ENCODE results near the gene ESR2.

ESR2 gene

DNA sequence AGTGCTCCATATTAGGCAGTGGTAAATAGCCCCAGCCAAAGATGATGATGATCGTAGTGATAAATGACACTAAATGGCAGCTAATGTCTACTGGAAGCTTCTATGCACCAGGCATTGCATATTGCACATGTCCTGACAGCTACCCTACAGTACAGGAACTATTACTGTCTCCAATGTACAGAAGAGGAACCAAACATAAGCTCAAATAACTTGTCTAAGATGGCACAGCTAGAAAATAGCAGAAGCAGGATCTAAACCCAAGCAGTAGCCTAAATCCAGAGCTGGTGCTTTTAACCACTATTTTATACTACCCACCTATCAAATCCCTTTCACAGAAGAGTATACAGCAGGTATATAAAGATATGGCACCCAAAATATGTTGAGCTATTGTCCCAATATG lies 28.9 kb downstream of the ESR2 start:
- DNase-seq = peak; percentile 65

DNA sequence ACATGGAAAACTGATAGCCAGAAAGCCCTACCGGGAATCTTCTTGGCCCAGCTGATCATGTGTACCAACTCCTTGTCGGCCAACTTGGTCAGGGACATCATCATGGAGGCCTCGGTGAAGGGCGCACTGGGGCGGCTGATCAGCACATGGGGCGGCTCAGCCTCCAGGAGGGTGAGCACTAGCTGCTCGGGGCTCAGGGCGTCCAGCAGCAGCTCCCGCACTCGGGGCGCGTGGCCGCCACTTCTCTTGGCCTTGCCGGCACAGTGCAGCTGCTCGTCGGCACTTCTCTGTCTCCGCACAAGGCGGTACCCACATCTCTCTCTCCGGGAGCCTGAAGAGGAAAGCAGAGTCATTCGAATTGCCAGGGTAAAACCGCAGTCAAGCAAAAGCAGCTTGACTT lies 33.8 kb downstream of the ESR2 start:
- no peak for DNase-seq

DNA sequence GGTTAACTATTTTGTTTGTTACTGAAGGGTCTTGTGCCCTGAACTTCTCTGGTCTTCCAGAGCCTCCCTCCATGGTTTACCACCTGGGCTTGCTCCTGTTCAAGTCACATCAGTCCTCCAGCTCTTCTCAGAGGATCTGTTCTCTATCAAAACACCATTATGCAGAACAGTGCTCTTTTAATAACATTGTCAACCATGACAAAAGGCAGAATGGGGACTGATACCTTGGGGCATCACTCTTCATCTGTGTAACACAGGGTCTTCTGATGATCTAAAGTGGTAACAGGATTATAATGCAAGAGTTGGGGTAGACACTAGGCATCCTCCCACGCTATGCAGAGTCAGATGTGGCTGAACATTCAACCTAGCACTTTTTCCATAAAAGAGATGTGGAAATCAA lies 38.4 kb downstream of the ESR2 start:
- DNase-seq = no peak

DNA sequence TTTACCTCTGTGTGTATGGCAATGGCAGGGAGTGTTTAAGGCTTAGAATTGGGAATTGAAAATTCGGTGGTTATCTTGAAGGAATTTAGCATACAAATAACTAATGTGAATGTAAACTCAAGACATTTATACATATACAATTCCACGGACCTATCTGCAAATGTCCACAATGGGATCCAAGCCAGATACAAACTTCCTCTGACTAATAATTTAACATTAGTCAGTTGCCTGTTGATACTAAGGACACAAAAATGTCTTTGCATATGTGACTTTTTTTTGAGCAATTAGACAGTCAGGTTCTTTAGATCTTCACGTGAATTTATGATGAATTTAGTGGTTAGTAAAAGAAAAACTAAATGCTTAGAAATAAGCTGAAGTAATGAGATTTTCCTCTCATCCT lies 40.5 kb downstream of the ESR2 start:
- no peak for DNase-seq

DNA sequence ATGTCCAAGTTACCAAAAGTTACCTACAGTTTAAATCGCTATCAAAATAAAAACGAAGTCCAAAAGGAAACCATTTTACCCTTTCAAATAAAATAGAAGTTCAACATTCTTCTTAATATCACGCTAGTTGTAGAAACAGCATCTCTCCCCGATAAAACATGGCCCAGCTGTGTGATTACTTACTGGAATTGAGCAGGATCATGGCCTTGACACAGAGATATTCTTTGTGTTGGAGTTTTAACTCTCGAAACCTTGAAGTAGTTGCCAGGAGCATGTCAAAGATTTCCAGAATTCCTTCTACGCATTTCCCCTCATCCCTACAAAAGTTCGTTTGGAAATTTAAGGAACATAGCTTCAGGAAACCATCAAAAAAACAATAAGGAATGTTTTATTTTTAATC lies 44.8 kb downstream of the ESR2 start:
- DNase-seq = no peak

DNA sequence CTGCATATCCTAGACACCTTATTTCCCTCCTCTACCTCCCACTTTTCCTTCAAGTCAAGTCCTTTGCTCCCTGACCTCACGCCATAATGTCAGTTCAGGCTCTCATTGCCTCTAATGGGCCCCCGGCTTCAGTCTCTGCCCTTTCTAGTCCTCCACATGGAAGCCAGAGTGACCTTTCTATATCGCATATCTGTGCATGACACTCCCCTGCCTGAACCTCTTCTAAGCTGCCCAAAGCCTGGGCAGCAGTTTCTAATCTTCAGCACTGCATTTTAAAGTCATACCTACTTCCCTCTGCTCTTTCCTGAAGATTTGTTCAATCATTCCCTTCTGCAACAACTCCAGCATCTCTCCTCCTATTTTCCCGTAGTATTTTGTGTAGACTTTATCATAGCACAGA lies 45.5 kb downstream of the ESR2 start:
- DNase-seq = no peak

DNA sequence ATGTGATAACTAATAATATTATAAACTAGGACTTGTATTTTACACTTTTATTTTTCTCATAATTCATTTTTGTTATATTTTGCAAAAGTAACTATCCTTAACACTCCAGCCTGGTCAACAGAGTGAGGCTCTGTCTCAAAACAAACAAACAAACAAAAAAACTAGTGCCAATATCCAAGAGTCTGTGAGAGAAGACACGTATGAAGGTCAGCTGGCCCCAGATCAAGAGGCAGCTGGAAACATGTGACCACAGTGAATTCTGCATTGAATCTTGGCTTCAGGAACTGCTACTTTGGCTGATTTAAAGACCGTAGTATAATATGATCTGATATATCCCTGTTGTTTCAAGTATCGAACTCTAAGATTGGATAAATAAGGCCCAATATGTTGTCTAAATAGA lies 47.0 kb downstream of the ESR2 start:
- no peak for DNase-seq

DNA sequence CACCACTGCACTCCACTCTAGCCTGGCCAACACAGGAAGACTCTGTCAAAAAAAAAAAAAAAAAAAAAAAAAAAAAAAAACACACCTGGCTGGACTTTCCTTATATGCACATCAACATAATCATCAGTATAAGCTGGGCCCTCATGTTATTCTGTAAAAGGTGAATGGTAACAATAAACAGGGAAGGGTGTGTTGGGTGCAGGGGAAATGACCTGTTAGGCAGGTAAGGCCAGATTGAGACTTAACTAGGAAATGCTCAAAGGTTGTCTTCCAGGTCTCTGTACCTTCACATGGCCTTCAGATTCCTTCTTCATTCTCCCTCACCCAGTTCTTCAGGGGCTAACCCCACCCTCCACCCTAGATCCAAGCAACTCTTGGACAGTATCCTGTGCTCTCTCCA lies 47.5 kb downstream of the ESR2 start:
- DNase-seq = no peak

DNA sequence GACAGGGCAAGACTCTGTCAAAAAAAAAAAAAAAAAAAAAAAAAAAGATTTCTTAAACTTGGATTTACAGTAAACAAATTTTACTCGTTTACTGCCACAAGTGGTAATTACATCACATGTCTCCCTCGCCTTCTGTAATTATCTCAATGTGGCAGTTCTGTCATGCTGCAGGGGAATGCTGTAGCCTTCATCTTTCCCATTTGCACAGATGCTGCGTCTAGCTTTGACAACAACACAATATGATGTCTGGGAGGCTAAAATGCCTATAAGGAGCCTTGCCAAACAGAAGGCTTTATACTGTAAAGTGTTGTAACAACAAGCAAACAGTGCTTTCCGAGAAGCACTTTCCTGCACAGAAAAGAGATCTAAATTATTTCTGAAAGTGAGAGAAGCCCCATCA lies 48.7 kb downstream of the ESR2 start:
- no peak for DNase-seq

DNA sequence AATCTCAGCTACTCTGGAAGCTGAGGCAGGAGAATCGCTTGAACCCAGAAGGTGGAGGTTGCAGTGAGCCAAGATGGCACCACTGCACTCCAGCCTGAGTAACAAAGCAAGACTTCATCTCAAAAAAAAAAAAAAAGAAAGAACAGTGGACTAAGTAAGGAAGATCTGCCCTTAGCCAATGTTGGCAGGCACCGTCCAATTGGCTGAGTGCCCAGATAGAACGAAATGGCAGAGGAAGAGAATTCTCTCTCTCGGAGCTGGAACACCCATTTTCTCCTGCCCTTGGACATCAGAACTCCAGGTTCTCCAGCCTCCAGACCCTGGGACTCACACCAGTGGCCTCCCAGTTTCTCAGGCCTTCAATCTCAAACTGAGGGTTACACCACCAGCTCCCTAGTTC lies 49.9 kb downstream of the ESR2 start:
- no peak for DNase-seq

DNA sequence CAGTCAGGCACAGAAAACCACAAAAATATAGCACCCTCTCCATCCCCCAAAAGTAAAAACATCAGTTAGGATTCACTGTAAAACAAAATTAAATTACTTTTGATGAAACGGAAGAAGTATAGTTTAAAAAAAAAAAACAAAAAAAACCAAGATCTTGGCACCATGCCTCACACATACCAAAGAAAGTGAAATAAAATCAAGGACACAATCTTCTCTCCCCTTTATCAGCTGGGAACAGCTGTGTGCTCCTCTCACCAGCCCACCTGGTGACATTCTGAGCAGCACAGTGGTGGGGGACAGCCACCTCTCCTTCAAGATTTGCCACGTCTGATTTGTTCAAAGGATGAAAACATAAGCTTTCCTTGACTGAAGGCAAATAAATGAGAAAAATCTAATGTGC lies 55.5 kb downstream of the ESR2 start:
- DNase-seq = no peak

DNA sequence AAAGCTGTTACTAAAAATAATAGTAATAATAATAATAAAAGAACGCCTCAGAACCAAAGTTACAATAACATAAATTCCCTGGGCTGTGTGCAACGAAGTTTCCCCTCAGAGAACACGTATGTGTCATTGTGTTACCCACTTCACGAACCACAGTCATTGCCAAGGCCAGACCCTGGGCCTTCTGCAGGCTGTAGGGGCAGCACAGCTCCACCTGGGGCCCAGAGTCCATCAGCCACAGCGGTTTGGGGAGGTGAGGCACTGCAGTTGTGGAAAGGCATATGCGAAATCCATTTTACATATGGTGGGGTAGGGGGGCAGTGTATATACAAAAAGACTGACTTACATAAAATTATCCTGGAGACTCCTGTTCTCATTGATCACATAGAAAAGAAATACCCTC lies 56.1 kb downstream of the ESR2 start:
- no peak for DNase-seq

DNA sequence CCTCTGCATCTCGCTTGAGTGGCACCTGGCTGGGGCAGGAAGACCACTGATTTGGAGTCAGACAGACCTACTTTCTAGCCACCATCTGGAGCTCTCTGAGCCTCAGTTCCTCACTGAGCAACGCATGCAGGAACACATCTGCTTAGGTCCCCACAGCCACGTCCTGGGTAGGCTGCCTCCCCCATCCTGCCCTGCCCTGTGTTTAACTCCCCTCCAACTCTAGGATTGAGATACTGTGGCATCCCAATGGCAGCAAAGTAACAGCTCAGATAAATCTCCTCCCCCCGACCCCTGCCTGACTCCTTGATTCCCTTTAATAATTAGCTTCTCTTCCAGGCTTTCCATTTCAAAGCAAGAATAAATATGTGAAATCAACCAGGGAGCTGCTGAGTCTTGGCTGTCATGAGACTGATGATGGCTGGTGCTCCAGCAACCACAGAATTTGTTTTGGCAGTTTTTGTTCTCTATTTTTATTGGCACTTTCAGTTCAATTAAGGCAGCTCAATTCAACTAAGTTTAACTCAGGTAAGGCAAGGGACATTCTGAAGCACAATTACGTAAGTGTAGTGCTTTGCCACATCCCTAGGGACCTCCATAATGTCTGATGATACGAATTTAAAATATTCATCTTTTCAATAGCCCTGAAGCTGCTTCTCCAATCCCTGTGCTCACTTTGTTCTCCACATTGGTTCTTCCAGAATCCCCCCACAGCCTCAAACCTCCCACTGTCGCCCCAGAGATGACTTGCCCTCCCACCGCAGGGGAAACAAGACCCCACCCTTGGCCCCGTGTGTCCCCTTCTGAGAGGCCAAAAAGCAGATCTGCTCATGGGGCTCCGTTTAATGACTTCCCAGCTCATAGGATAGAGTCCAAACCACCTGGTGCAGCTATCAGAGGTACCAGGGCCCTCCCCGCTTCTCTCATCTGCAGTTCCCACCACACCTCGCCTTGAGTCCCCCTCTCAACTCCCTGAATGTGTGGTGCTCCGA lies 58.2 kb downstream of the ESR2 start:
- DNase-seq = no peak

DNA sequence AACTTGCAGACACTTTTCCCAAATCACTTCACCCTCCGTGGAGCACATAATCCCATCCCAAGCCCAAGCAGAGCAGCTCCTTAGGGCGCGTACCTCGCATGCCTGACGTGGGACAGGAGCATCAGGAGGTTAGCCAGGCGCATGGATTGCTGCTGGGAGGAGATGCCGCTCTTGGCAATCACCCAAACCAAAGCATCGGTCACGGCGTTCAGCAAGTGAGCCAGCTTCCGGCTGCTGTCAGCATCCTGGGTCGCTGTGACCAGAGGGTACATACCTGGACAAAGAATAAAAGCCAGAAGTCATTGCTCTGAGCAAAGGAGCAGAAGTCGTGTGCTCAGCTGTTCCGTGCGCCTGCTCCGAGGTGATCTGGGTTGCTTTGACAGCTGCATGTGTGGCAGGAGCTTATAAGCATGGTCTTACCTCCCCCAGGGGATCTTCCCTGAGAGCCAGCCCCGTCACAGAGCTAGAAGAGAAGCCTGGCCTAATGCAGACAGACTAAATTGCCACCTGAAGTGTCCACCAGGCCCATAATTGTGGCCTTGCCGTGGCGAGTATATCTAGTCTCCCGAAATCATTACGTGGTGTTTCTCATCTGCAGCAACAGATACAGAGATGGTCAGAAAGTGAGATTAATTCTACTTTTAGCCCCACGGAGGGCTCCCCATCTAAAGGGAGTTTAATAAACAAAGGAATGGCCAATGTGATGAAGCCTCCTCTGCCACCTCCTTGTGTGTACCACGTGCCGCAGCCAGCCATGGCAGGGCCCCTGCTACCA lies 59.1 kb downstream of the ESR2 start:
- DNase-seq = no peak

DNA sequence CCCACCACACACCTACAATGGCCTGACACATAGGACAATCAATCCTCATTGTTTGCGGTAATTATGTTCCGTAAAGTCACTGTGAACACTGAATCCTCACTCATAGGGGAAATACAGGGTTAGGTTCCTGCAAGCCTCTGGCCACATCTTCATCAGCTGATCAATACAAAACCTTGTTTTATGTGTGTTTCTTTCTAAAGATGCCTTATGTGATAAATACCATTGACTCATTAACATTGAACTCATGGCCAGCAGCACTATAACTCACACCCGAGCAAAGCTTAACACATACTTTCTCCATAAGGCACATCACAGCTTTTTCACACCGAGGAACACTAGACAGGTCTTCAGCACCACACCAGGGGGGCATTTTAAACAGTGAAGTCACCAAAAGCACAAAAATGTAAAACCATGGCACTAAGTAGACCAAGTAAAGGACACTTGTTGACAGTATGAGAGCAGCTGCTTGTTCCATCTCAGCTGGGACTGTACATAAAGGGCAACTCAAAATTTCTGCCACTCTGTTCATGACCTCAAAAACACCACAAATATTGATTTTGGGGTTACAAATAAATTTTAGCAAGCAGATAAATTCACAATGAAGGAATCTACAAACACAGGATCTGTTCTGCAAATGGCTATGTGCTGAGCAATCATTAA lies 60.5 kb downstream of the ESR2 start:
- DNase-seq = no peak

DNA sequence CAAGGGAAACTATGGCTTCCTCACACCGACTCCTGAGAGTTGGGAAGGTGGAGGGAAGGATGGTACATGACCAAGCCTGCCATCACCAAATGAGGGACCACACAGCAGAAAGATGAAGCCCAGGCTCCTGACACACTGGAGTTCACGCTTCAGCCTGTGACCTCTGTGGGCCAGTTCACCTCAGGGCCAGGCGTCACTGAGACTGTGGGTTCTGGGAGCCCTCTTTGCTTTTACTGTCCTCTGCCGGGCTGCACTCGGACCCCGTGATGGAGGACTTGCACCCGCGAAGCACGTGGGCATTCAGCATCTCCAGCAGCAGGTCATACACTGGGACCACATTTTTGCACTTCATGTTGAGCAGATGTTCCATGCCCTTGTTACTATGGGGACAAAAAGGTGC lies 61.2 kb downstream of the ESR2 start:
- no peak for DNase-seq

DNA sequence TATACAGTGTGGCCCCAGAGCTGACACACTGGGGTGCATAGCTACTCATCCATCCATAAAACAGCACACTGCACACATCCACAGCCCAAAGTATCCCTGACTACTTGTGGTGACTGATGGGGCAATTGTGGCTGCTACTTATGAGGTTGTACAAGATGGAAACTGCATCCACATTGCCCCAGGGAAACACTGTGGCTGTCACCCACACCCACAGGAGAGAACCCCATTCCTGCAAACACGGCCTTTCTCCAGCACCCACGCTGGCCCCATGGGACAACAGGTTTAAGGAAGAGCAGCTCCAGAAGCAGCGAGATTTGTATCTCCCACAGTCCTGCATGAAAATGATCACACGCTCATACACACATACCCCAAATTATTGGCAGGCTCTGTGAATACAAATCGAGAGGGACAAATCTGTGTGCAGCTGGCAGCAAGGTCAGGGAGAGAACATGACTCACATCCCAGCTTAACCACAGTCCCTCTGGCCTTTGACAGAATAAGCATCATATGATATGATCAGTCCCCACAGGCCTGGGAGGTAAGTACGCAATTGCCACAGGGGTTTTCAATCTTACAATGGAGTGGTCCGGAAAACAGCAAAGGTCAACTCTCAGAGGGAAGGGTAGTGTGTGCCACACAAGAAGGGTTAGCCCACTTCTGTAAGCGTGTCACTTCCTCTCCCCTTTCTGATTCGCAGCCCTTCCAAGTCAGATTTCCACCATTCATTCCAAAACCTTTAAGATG lies 61.9 kb downstream of the ESR2 start:
- peak; percentile 21 for DNase-seq

DNA sequence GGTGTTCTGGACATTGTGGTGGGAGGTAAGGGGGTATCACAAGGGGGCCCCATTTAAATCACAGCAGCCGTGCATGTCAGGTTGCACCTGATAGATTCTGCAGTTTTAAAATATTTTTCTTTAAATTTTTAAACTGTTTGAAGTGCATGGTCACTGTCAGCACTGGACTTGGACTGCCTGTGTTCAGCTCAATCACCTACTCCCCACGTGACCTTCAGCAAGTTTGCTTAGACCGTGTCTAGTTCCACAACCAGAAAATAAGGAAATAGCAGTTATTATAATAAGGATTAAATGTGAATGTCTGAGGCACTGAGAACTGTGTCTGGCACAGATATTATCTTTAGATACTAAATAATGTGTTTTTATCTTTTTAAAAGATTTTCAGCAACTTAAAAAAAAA lies 64.7 kb downstream of the ESR2 start:
- DNase-seq = no peak

DNA sequence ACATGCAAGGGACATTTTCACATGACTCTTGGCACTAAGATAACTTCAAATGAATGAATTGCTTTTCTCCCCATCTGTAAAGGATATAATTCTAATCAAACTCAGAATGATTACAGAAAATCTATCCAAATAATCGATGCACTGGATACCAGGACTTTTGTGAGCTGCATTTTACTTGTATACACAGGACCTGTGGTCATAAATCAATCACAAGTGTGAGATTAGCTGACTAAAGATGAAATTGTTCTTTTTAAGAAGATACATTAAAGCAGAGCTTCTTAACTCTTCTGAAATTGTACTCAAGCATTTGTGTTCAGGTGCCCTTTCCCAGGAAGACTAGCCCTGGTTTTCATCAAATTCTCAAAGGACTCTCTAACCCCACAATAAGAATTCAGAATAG lies 66.3 kb downstream of the ESR2 start:
- DNase-seq = no peak

DNA sequence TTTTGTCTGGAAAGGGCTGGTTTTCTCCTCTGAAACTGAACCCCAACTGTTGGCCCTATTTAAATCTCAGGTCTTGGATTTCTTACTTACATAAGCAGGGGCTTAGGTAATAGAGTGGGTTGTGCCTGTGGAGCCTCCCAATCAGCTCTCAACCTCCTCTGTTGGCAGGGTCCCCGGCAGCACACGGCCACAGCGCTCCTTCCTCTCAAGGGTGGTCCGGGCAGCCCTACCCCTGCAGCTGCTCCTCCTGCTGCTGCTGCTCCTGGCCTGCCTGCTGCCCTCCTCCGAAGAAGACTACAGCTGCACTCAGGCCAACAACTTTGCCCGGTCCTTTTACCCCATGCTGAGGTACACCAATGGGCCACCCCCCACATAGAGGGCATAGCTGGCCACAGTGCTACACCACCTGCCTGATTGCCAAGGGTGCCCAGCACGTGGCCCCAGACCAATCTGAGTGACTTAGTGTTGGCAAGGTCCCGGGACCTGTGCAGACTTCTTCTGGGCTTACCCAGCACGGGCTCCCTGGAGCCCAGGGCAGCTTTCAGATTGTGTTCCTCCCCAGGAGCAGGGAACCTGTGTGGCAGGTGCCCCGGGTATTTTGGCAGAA lies 68.9 kb downstream of the ESR2 start:
- DNase-seq = no peak

DNA sequence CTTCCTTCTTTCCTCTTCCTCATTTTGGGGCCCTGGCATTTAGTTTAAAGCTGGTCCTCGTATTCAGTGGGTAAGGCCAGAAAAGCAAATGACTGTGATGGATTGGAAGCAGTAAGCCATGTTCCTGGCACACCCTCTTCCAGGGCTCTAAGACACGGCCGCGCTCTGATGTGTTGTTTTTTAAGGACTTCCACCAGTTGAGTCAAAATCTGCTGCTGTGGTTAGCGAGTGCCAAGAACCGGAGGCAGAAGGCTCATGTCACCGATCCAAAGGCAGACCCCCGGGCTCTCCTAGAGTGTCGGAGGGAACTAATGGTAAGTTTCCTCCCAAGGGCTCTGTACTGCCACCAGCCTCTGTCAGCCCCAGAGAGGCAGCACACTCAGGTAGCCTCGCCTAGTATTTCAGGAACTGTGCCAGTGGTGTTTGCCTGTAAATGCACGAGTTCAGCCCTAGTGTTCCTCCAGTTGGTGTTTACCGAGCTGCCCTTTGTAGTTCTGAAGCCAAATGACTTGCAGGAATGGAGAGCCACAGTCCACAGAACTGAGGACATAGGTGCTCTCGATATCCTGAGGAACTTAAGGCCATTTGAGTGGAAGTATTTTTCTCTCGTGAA lies 72.7 kb downstream of the ESR2 start:
- no peak for DNase-seq

DNA sequence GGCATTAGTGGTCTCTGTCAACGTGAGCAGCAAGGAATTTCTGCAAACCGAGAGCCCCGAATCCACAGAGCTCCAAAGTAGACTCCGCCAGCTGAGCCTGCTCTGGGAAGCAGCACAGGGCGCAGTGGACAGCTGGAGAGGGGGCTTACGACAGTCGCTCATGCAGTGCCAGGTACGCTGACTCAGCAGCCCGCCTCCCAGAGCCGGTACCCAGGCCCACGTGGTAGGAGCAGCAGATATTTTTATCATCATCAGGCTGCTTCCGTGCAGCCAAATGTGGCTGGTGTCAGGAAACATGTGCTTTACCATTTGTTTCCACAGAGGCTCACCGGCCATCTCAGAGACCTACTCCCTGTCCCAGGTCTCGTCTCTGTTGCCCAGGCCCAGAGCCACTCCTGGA lies 73.7 kb downstream of the ESR2 start:
- DNase-seq = no peak
